Camera-type eye (tissue), 1 donor: Measurements from ENCODE around the gene MAP3K7. TPM values are rescaled to one million over a fixed set of nuclear protein-coding genes. Genes with fewer than 3 reads are reported as not detected.

Experiments used
- total RNA-seq: library from RNA; depleted of rRNA; stranded (reverse); fragments of >200 nt; gene quantifications from one replicate; pipeline ENCODE4 v1.2.3, GENCODE V29; 2014

Gene MAP3K7
- total RNA-seq = 73.2 TPM

GRCh38 chr6:90586836-90587638 is at the start of gene MAP3K7:
MAP3K7 (minus strand) TSS chr6:90587072; CDS start chr6:90586883, 189 bp downstream.

